ENCODE data around the gene GNGT1. TPM values are rescaled to one million over a fixed set of nuclear protein-coding genes. Genes with fewer than 3 reads are reported as not detected.

GNGT1 gene
- total and polyA plus RNA-seq, 12 donors: not detected

- no peaks in the 10 kb centered on the region for H3K27me3 ChIP-seq
Measured at GRCh38 chr7:93920496-93921182, 14.3 kb downstream of the GNGT1 start.

GRCh38 chr7:93921186-93921585 lies 14.8 kb downstream of the GNGT1 start:
- TF ChIP-seq POLR2A (IDR thresholded peaks at IDR 0.05) (no peak), CTCF (IDR thresholded peaks at IDR 0.05) (no peak)
- Histone ChIP-seq H3K4me1 (replicated peaks in 1 of 2) (peaks cover 0 to 8% of the 10 kb centered on the region in 2 donors), H3K4me3 (peak overlapping the region in 2 of 4 donors; percentile 68 to 76), H3K27me3 (no peaks in the 10 kb centered on the region), H3K36me3 (replicated peaks in 1 of 2) (no peaks in the 10 kb centered on the region), H3K9me3 (replicated peaks in 1 of 3) (no peaks in the 10 kb centered on the region), H3K27ac (peak overlapping the region in 4 of 5 donors; percentile 39 to 88 (median 79))
- no peak for DNase-seq
- 56 to 59% (median 57%) methylated on average over 8 of the region's 8 CpGs for WGBS, 4 donors
- intact Hi-C loops (cut with DNase I): loop anchor here in 1 of 2 donors (10.0 kb wide), 1 partner anchor 84 kb away; the partner anchor contains the start of gene BET1

More at GRCh38 chr7:93920496-93921182, 14.3 kb downstream of the GNGT1 start:
- TF ChIP-seq POLR2A (IDR thresholded peaks at IDR 0.05) (no peak), CTCF (IDR thresholded peaks at IDR 0.05) (no peak)
- Histone ChIP-seq H3K4me3 (peak overlapping the region in 1 of 4 donors; percentile 68), H3K36me3 (replicated peaks in 1 of 2) (no peaks in the 10 kb centered on the region), H3K9me3 (replicated peaks in 1 of 3) (no peaks in the 10 kb centered on the region), H3K4me1 (replicated peaks in 1 of 2) (peaks cover 0 to 8% of the 10 kb centered on the region in 2 donors), H3K27ac (peak overlapping the region in 2 of 5 donors; percentile 87 to 88)
- intact Hi-C loops (cut with DNase I): loop anchor here in 1 of 2 donors (10.0 kb wide), 1 partner anchor 84 kb away; the partner anchor contains the start of gene BET1
- WGBS, 4 donors: 71 to 80% (median 76%) methylated on average over 6 of the region's 6 CpGs
- DNase-seq: no peak

- H3K27ac ChIP-seq: peak within 1 kb of the TSS in 4 of 5 donors; percentile 39 to 88 (median 79)
- no peaks in the 10 kb centered on the region for H3K36me3 ChIP-seq (replicated peaks in 1 of 2)
- H3K27me3 ChIP-seq: no peaks in the 10 kb centered on the region
- H3K4me3 ChIP-seq: peak within 1 kb of the TSS in 3 of 4 donors; percentile 5 to 76 (median 68)
- peaks cover 0 to 8% of the 10 kb centered on the region in 2 donors for H3K4me1 ChIP-seq (replicated peaks in 1 of 2)
- TF ChIP-seq CTCF (IDR thresholded peaks at IDR 0.05): no peak
- TF ChIP-seq POLR2A (IDR thresholded peaks at IDR 0.05): peak in 1 of 2 donors; percentile 54
- peak; percentile 71 to 85 (median 80) for DNase-seq
- intact Hi-C loops (cut with DNase I): loop anchor here in 1 of 2 donors (10.0 kb wide), 1 partner anchor 83 kb away; the partner anchor contains the start of gene BET1
- H3K9me3 ChIP-seq (replicated peaks in 1 of 3): no peaks in the 10 kb centered on the region
- 1 to 4% (median 2%) methylated on average over 19 to 39 of the region's 39 CpGs for WGBS, 4 donors
Measured at GRCh38 chr7:93921607-93922566, 15.5 kb downstream of the GNGT1 start, which contains the start of gene GNG11. Gene GNG11 (plus strand): TSS chr7:93921735. CDS start chr7:93922138, 403 bp downstream.

All from adrenal gland (tissue), 12 donors.